ENCODE measurements around the gene LSM5. TPM values are rescaled to one million over a fixed set of nuclear protein-coding genes. Genes with fewer than 3 reads are reported as not detected.
"Not testable (repeated sequence)": the region's sequence is repeated elsewhere in the genome, so short reads cannot be mapped to it uniquely, and the experiment has no call there.

LSM5 gene
- total RNA-seq, 2 donors from 2014 or later, result 8.2 to 27.2 TPM

GRCh38 chr7:32476816-32477648 is 13.1 kb downstream of the LSM5 start:
- WGBS, 2 donors, result 54 to 62% methylated on average over 3 of the region's 3 CpGs
- intact Hi-C loops (cut with DNase I), result loop anchor here (10.0 kb wide), 1 partner anchor 262 kb away; no protein-coding TSS in a partner anchor
- DNase-seq, result no peak

DNA sequence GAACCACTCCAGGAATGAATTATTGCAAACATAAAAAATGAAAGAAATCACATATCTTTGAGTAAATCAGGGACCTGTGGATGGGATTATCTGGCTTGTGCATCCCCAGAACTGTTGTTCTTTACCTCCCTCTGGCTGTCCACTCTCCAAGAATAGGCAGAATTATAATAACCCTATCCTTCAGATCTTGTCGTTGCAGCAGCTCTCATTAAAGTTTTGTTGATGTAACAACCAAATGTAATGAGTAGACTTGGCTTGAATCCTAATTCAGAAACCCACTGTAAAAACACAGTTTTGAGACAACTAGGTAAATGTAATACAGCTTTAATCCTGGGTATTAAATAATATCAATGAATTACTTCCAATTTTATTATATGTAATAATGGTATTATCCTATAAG is 16.2 kb downstream of the LSM5 start:
- Histone ChIP-seq H3K27me3 (no peaks in the 10 kb centered on the region), H3K9me3 (no peaks in the 10 kb centered on the region), H3K4me3 (no peak overlapping the region), H3K36me3 (replicated peaks in 1 of 2; ENCODE audit: insufficient read depth in 1 of 2, low read depth in 2 of 2) (no peaks in the 10 kb centered on the region), H3K4me1 (no peaks in the 10 kb centered on the region), H3K27ac (no peak overlapping the region)
- TF ChIP-seq, protein P1, sequence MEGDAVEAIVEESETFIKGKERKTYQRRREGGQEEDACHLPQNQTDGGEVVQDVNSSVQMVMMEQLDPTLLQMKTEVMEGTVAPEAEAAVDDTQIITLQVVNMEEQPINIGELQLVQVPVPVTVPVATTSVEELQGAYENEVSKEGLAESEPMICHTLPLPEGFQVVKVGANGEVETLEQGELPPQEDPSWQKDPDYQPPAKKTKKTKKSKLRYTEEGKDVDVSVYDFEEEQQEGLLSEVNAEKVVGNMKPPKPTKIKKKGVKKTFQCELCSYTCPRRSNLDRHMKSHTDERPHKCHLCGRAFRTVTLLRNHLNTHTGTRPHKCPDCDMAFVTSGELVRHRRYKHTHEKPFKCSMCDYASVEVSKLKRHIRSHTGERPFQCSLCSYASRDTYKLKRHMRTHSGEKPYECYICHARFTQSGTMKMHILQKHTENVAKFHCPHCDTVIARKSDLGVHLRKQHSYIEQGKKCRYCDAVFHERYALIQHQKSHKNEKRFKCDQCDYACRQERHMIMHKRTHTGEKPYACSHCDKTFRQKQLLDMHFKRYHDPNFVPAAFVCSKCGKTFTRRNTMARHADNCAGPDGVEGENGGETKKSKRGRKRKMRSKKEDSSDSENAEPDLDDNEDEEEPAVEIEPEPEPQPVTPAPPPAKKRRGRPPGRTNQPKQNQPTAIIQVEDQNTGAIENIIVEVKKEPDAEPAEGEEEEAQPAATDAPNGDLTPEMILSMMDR (IDR thresholded peaks at IDR 0.05), result no peak
- no peak for TF ChIP-seq POLR2A (IDR thresholded peaks at IDR 0.05)
- 71 to 75% methylated on average over 1 of the region's 1 CpG for WGBS, 2 donors
- ATAC-seq (no peak), DNase-seq (no peak)
- intact Hi-C loops (cut with DNase I), result loop anchor here (10.0 kb wide), 1 partner anchor 259 kb away; no protein-coding TSS in a partner anchor

More at GRCh38 chr7:32476816-32477648, 13.1 kb downstream of the LSM5 start:
- H3K9me3 ChIP-seq, result no peaks in the 10 kb centered on the region
- no peak for TF ChIP-seq POLR2A (IDR thresholded peaks at IDR 0.05)
- TF ChIP-seq, protein P1 (IDR thresholded peaks at IDR 0.05), result no peak
- H3K27me3 ChIP-seq, result no peaks in the 10 kb centered on the region
- H3K4me1 ChIP-seq, result peaks cover 14% of the 10 kb centered on the region
- H3K27ac ChIP-seq, result no peak overlapping the region
- ATAC-seq, result no peak
- no peaks in the 10 kb centered on the region for H3K36me3 ChIP-seq (replicated peaks in 1 of 2; ENCODE audit: insufficient read depth in 1 of 2, low read depth in 2 of 2)
- H3K4me3 ChIP-seq, result no peak overlapping the region

GRCh38 chr7:32472015-32472414 is 18.2 kb downstream of the LSM5 start:
- Histone ChIP-seq H3K4me1 (no peaks in the 10 kb centered on the region), H3K27ac (no peak overlapping the region), H3K27me3 (no peaks in the 10 kb centered on the region), H3K4me3 (no peak overlapping the region), H3K9me3 (no peaks in the 10 kb centered on the region), H3K36me3 (replicated peaks in 1 of 2; ENCODE audit: insufficient read depth in 1 of 2, low read depth in 2 of 2) (no peaks in the 10 kb centered on the region)
- TF ChIP-seq, protein P1 (IDR thresholded peaks at IDR 0.05), result no peak
- no peak for TF ChIP-seq POLR2A (IDR thresholded peaks at IDR 0.05)
- intact Hi-C loops (cut with DNase I), result loop anchor here (10.0 kb wide), 1 partner anchor 257 kb away; no protein-coding TSS in a partner anchor
- ATAC-seq, result no peak
- 89 to 95% methylated on average over 9 of the region's 9 CpGs for WGBS, 2 donors
- no peak for DNase-seq

DNA sequence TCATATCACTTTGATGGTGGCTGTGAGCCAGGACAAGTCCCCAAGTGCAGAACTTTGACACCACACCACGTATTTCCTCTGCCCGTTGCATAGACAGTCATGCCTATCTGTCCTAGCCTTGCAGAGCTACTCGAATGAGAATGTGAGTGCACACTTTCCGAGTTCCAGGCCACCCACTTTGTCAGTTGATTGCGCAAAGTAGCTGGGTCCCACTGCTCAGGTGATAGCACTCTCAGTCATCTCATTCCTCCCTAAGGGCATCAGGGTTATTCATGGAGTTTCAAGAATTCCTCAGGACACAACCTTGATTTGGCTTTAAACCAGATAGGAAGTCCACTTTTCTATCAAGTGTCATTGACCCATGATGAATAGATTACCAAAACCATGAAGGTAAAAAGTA is 19.3 kb downstream of the LSM5 start:
- H3K27ac ChIP-seq, result no peak overlapping the region
- no peak overlapping the region for H3K4me3 ChIP-seq
- H3K27me3 ChIP-seq, result no peaks in the 10 kb centered on the region
- 65 to 74% methylated on average over 5 of the region's 5 CpGs for WGBS, 2 donors
- no peak for DNase-seq
- TF ChIP-seq POLR2A (IDR thresholded peaks at IDR 0.05), result no peak
- TF ChIP-seq, protein P1 (IDR thresholded peaks at IDR 0.05), result no peak
- no peaks in the 10 kb centered on the region for H3K36me3 ChIP-seq (replicated peaks in 1 of 2; ENCODE audit: insufficient read depth in 1 of 2, low read depth in 2 of 2)
- H3K4me1 ChIP-seq, result no peaks in the 10 kb centered on the region
- no peak for ATAC-seq
- no peaks in the 10 kb centered on the region for H3K9me3 ChIP-seq
- intact Hi-C loops (cut with DNase I), result loop anchor here (10.0 kb wide), 1 partner anchor 256 kb away; no protein-coding TSS in a partner anchor

DNA sequence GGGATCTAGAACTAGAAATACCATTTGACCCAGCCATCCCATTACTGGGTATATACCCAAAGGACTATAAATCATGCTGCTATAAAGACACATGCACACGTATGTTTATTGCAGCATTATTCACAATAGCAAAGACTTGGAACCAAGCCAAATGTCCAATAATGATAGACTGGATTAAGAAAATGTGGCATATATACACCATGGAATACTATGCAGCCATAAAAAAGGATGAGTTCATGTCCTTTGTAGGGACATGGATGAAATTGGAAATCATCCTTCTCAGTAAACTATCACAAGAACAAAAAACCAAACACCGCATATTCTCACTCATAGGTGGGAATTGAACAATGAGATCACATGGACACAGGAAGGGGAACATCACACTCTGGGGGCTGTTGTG is 20.2 kb downstream of the LSM5 start:
- WGBS, 2 donors, result 74 to 91% methylated on average over 1 to 2 of the region's 2 CpGs
- intact Hi-C loops (cut with DNase I), result loop anchor here (10.0 kb wide), 1 partner anchor 255 kb away; no protein-coding TSS in a partner anchor
- H3K9me3 ChIP-seq; H3K4me3 ChIP-seq; H3K27ac ChIP-seq; ATAC-seq; H3K4me1 ChIP-seq; H3K36me3 ChIP-seq (replicated peaks in 1 of 2; ENCODE audit: insufficient read depth in 1 of 2, low read depth in 2 of 2); DNase-seq; H3K27me3 ChIP-seq: not testable (repeated sequence)

DNA sequence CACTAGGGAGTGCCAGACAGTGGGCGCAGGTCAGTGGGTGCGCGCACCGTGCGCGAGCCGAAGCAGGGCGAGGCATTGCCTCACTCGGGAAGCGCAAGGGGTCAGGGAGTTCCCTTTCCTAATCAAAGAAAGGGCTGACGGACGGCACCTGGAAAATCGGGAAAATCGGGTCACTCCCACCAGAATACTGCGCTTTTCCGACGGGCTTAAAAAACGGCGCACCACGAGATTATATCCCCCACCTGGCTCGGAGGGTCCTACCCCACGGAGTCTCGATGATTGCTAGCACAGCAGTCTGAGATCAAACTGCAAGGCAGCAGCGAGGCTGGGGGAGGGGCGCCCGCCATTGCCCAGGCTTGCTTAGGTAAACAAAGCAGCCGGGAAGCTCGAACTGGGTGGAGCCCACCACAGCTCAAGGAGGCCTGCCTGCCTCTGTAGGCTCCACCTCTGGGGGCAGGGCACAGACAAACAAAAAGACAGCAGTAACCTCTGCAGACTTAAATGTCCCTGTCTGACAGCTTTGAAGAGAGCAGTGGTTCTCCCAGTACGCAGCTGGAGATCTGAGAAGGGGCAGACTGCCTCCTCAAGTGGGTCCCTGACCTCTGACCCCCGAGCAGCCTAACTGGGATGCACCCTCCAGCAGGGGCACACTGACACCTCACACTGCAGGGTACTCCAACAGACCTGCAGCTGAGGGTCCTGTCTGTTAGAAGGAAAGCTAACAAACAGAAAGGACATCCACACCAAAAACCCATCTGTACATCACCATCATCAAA is 25.4 kb downstream of the LSM5 start:
- H3K27me3 ChIP-seq; intact Hi-C loops (cut with DNase I); ATAC-seq: not testable (repeated sequence)

More for the DNA sequence above, 25.4 kb downstream of the LSM5 start:
- H3K4me3 ChIP-seq; H3K27ac ChIP-seq; H3K36me3 ChIP-seq (replicated peaks in 1 of 2; ENCODE audit: insufficient read depth in 1 of 2, low read depth in 2 of 2); H3K9me3 ChIP-seq; DNase-seq: not testable (repeated sequence)
- WGBS, 2 donors, result 70 to 79% methylated on average over 9 to 15 of the region's 30 CpGs
- H3K4me1 ChIP-seq, result peaks cover 12% of the 10 kb centered on the region
